ENCODE data around the gene TNFAIP2. TPM values are rescaled to one million over a fixed set of nuclear protein-coding genes. Genes with fewer than 3 reads are reported as not detected.
"Not testable (repeated sequence)": the region's sequence is repeated elsewhere in the genome, so short reads cannot be mapped to it uniquely, and the experiment has no call there.

TNFAIP2 gene
- total RNA-seq, 2 donors from 2014 or later: 3.0 to 4.0 TPM

GRCh38 chr14:103139132-103140025 lies 16.1 kb downstream of the TNFAIP2 start:
- H3K27ac Mint-ChIP-seq: no peak overlapping the region
- H3K36me3 Mint-ChIP-seq (ENCODE audit: low read depth): no peaks in the 10 kb centered on the region
- no peaks in the 10 kb centered on the region for H3K9me3 Mint-ChIP-seq
- H3K4me1 Mint-ChIP-seq: no peaks in the 10 kb centered on the region
- H3K27me3 Mint-ChIP-seq: peaks cover 30% of the 10 kb centered on the region
- no peak overlapping the region for H3K4me3 Mint-ChIP-seq
- ATAC-seq (replicated peaks): no peak

- Mint-ChIP-seq H3K4me1 (no peaks in the 10 kb centered on the region), H3K4me3 (no peak overlapping the region), H3K9me3 (no peaks in the 10 kb centered on the region), H3K27me3 (peaks cover 32% of the 10 kb centered on the region), H3K36me3 (ENCODE audit: low read depth) (no peaks in the 10 kb centered on the region), H3K27ac (no peak overlapping the region)
- ATAC-seq (replicated peaks): no peak
Observed at GRCh38 chr14:103140316-103141109, 17.3 kb downstream of the TNFAIP2 start.

GRCh38 chr14:103141117-103141796 lies 18.0 kb downstream of the TNFAIP2 start:
- no peaks in the 10 kb centered on the region for H3K4me1 Mint-ChIP-seq

GRCh38 chr14:103142026-103142425 lies 18.8 kb downstream of the TNFAIP2 start:
- H3K4me1 Mint-ChIP-seq: no peaks in the 10 kb centered on the region
- peaks cover 40% of the 10 kb centered on the region for H3K27me3 Mint-ChIP-seq
- no peaks in the 10 kb centered on the region for H3K9me3 Mint-ChIP-seq

More at GRCh38 chr14:103141117-103141796, 18.0 kb downstream of the TNFAIP2 start:
- Mint-ChIP-seq H3K27ac (no peak overlapping the region), H3K4me3 (no peak overlapping the region), H3K27me3 (peaks cover 39% of the 10 kb centered on the region), H3K9me3 (no peaks in the 10 kb centered on the region), H3K36me3 (ENCODE audit: low read depth) (no peaks in the 10 kb centered on the region)
- ATAC-seq (replicated peaks): no peak

GRCh38 chr14:103142721-103143302 lies 19.6 kb downstream of the TNFAIP2 start:
- no peaks in the 10 kb centered on the region for H3K4me1 Mint-ChIP-seq

More at GRCh38 chr14:103142026-103142425, 18.8 kb downstream of the TNFAIP2 start:
- H3K27ac Mint-ChIP-seq: no peak overlapping the region
- no peak overlapping the region for H3K4me3 Mint-ChIP-seq
- no peak for ATAC-seq (replicated peaks)
- no peaks in the 10 kb centered on the region for H3K36me3 Mint-ChIP-seq (ENCODE audit: low read depth)

GRCh38 chr14:103143506-103143905 lies 20.2 kb downstream of the TNFAIP2 start:
- ATAC-seq (replicated peaks): no peak
- H3K9me3 Mint-ChIP-seq: no peaks in the 10 kb centered on the region
- no peak overlapping the region for H3K27ac Mint-ChIP-seq
- H3K4me1 Mint-ChIP-seq: no peaks in the 10 kb centered on the region
- no peak overlapping the region for H3K4me3 Mint-ChIP-seq
- H3K27me3 Mint-ChIP-seq: peaks cover 51% of the 10 kb centered on the region
- no peaks in the 10 kb centered on the region for H3K36me3 Mint-ChIP-seq (ENCODE audit: low read depth)

More at GRCh38 chr14:103142721-103143302, 19.6 kb downstream of the TNFAIP2 start:
- no peak overlapping the region for H3K4me3 Mint-ChIP-seq
- H3K27ac Mint-ChIP-seq: no peak overlapping the region
- no peak for ATAC-seq (replicated peaks)
- no peaks in the 10 kb centered on the region for H3K9me3 Mint-ChIP-seq
- peaks cover 48% of the 10 kb centered on the region for H3K27me3 Mint-ChIP-seq
- no peaks in the 10 kb centered on the region for H3K36me3 Mint-ChIP-seq (ENCODE audit: low read depth)

- Mint-ChIP-seq H3K36me3 (ENCODE audit: low read depth) (no peaks in the 10 kb centered on the region), H3K9me3 (no peaks in the 10 kb centered on the region), H3K27ac (no peak overlapping the region), H3K27me3 (peaks cover 54% of the 10 kb centered on the region), H3K4me1 (no peaks in the 10 kb centered on the region), H3K4me3 (no peak overlapping the region)
- no peak for ATAC-seq (replicated peaks)
Observed at GRCh38 chr14:103144085-103144484, 20.8 kb downstream of the TNFAIP2 start.

- no peak for ATAC-seq (replicated peaks)
- H3K36me3 Mint-ChIP-seq (ENCODE audit: low read depth): no peaks in the 10 kb centered on the region
- H3K9me3 Mint-ChIP-seq: no peaks in the 10 kb centered on the region
- H3K4me3 Mint-ChIP-seq: no peak overlapping the region
- no peaks in the 10 kb centered on the region for H3K4me1 Mint-ChIP-seq
- peaks cover 43% of the 10 kb centered on the region for H3K27me3 Mint-ChIP-seq
- H3K27ac Mint-ChIP-seq: no peak overlapping the region
Observed at GRCh38 chr14:103146141-103146709, 23.0 kb downstream of the TNFAIP2 start.

GRCh38 chr14:103149351-103150237 lies 26.3 kb downstream of the TNFAIP2 start:
- H3K4me1 Mint-ChIP-seq: no peaks in the 10 kb centered on the region
- peaks cover 23% of the 10 kb centered on the region for H3K27me3 Mint-ChIP-seq
- H3K4me3 Mint-ChIP-seq: no peak overlapping the region
- H3K9me3 Mint-ChIP-seq: no peaks in the 10 kb centered on the region
- H3K27ac Mint-ChIP-seq: no peak overlapping the region
- H3K36me3 Mint-ChIP-seq (ENCODE audit: low read depth): no peaks in the 10 kb centered on the region
- ATAC-seq (replicated peaks): no peak

- Mint-ChIP-seq H3K4me1 (no peaks in the 10 kb centered on the region), H3K36me3 (ENCODE audit: low read depth) (no peaks in the 10 kb centered on the region), H3K9me3 (no peaks in the 10 kb centered on the region), H3K27me3 (peaks cover 15% of the 10 kb centered on the region), H3K27ac (no peak overlapping the region), H3K4me3 (no peak overlapping the region)
- ATAC-seq (replicated peaks): no peak
Observed at GRCh38 chr14:103151270-103151945, 28.1 kb downstream of the TNFAIP2 start.

- H3K4me3 Mint-ChIP-seq: no peak overlapping the region
- no peaks in the 10 kb centered on the region for H3K27me3 Mint-ChIP-seq
- H3K4me1 Mint-ChIP-seq: no peaks in the 10 kb centered on the region
- ATAC-seq (replicated peaks): no peak
- no peak overlapping the region for H3K27ac Mint-ChIP-seq
- H3K9me3 Mint-ChIP-seq: no peaks in the 10 kb centered on the region
- no peaks in the 10 kb centered on the region for H3K36me3 Mint-ChIP-seq (ENCODE audit: low read depth)
Observed at GRCh38 chr14:103155010-103155409, 31.7 kb downstream of the TNFAIP2 start.

GRCh38 chr14:103155416-103155815 lies 32.2 kb downstream of the TNFAIP2 start:
- not testable (repeated sequence) for H3K27ac Mint-ChIP-seq; H3K9me3 Mint-ChIP-seq; H3K4me3 Mint-ChIP-seq; H3K36me3 Mint-ChIP-seq (ENCODE audit: low read depth); H3K27me3 Mint-ChIP-seq; H3K4me1 Mint-ChIP-seq; ATAC-seq (replicated peaks)
